ENCODE results near the gene NEFH.

The NEFH gene

GRCh38 chr22:29450222-29450621 lies 29.8 kb upstream of the NEFH start:
- no peak for DNase-seq (ENCODE audit: low read depth)
- no peak overlapping the region for H3K4me3 ChIP-seq (ENCODE audit: control insufficient read depth, low read depth, low read length)
- TF ChIP-seq, protein P1, sequence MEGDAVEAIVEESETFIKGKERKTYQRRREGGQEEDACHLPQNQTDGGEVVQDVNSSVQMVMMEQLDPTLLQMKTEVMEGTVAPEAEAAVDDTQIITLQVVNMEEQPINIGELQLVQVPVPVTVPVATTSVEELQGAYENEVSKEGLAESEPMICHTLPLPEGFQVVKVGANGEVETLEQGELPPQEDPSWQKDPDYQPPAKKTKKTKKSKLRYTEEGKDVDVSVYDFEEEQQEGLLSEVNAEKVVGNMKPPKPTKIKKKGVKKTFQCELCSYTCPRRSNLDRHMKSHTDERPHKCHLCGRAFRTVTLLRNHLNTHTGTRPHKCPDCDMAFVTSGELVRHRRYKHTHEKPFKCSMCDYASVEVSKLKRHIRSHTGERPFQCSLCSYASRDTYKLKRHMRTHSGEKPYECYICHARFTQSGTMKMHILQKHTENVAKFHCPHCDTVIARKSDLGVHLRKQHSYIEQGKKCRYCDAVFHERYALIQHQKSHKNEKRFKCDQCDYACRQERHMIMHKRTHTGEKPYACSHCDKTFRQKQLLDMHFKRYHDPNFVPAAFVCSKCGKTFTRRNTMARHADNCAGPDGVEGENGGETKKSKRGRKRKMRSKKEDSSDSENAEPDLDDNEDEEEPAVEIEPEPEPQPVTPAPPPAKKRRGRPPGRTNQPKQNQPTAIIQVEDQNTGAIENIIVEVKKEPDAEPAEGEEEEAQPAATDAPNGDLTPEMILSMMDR (IDR thresholded peaks at IDR 0.05; ENCODE audit: control insufficient read depth, insufficient read depth, low read depth, low read length, missing control alignments) = no peak

GRCh38 chr22:29451863-29452262 lies 28.2 kb upstream of the NEFH start:
- no peak for DNase-seq (ENCODE audit: low read depth)
- no peak overlapping the region for H3K4me3 ChIP-seq (ENCODE audit: control insufficient read depth, low read depth, low read length)
- TF ChIP-seq, protein P1 (IDR thresholded peaks at IDR 0.05; ENCODE audit: control insufficient read depth, insufficient read depth, low read depth, low read length, missing control alignments) = no peak

DNA sequence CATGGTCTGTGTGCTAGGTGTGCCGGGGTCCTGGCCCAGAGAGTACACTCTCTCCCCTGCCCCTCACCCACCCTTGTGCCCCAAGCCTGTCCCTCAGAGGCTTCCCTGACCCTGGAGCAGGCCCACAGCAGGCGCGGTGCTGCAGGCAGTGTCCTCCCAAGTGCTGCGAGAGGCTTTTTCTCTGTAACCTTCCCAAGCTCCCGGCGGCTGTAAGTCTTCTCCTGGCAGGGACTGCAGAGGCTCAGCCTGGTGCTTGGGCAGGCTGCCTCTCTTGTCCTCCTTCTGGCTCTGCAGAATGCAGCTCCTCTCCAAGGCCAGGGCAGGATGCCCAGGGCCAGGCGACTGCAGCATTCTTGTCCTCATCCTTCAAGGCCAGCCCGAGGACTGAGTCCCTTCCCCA lies 25.7 kb upstream of the NEFH start:
- TF ChIP-seq, protein P1 (IDR thresholded peaks at IDR 0.05; ENCODE audit: control insufficient read depth, insufficient read depth, low read depth, low read length, missing control alignments) = no peak
- no peak overlapping the region for H3K4me3 ChIP-seq (ENCODE audit: control insufficient read depth, low read depth, low read length)
- DNase-seq (ENCODE audit: low read depth) = no peak

DNA sequence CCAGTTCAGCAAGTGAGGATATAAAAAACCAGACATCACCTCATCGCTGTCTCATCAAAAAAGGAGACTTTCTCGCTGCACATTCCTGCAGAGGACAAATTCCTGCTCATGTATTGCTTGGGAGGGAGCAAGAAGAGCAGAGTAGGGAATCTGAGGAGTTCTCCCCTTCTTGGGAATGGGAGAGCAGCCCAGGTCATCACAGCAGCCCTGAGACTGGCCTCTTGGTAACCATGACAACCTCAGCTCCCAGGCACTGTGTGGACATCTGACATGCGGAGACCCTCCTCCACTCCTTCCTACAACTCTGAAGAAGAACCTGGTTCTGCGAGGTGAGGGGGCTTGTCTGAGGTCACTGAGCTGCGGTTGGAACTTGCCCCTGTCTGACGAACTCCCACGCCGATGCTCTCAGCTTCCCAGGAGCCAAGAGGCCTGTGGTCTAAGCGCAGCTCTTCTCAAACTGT lies 23.8 kb upstream of the NEFH start:
- DNase-seq (ENCODE audit: low read depth) = no peak
- TF ChIP-seq, protein P1 (IDR thresholded peaks at IDR 0.05; ENCODE audit: control insufficient read depth, insufficient read depth, low read depth, low read length, missing control alignments) = no peak
- H3K4me3 ChIP-seq (ENCODE audit: control insufficient read depth, low read depth, low read length) = no peak overlapping the region

DNA sequence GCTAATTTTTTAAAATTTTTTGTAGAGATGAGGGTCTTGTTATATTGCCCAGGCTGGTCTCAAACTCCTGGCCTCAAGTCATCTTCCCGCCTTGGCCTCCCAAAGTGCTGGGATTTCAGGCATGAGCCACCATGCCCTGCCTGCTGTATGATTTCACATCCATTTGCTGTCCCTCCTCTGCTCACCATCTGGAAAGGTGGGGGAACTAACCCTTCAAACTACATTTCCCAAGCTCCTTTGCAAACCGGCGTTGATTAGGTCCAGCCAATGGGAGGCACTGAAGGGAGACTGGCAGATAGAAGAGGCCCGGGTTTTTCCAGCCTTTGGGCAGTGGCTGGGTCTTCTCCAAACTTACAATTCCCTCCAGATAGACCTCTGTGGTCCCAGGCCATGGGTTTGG lies 22.3 kb upstream of the NEFH start:
- no peak overlapping the region for H3K4me3 ChIP-seq (ENCODE audit: control insufficient read depth, low read depth, low read length)
- DNase-seq (ENCODE audit: low read depth) = no peak
- TF ChIP-seq, protein P1 (IDR thresholded peaks at IDR 0.05; ENCODE audit: control insufficient read depth, insufficient read depth, low read depth, low read length, missing control alignments) = no peak

GRCh38 chr22:29458551-29458950 lies 21.5 kb upstream of the NEFH start:
- TF ChIP-seq, protein P1 (IDR thresholded peaks at IDR 0.05; ENCODE audit: control insufficient read depth, insufficient read depth, low read depth, low read length, missing control alignments) = no peak
- H3K4me3 ChIP-seq (ENCODE audit: control insufficient read depth, low read depth, low read length) = no peak overlapping the region
- DNase-seq (ENCODE audit: low read depth) = no peak

DNA sequence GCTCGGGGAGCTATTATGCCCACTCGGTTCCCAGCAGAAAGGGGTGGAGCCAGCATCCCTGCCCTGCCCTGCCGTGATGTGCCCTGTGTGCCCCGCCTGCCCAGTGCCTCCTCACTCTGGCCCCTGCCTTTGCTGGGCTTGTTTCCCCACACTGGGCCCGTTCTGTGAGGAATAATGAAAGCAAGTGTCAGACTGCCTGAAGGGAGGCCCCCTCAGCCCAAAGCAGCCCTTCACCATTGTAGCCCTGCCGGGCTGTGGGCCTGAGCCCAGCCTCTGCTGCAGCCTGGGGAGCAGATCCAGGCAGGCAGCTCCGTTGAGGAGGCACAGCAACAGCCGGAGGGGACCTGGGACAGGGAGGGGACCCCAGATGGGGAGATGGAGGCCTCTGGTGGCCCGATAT lies 20.2 kb upstream of the NEFH start:
- TF ChIP-seq, protein P1 (IDR thresholded peaks at IDR 0.05; ENCODE audit: control insufficient read depth, insufficient read depth, low read depth, low read length, missing control alignments) = no peak
- no peak overlapping the region for H3K4me3 ChIP-seq (ENCODE audit: control insufficient read depth, low read depth, low read length)
- DNase-seq (ENCODE audit: low read depth) = no peak

Measured in AG09309 (cell line).